Measurements from ENCODE around the gene MPI.

DNA sequence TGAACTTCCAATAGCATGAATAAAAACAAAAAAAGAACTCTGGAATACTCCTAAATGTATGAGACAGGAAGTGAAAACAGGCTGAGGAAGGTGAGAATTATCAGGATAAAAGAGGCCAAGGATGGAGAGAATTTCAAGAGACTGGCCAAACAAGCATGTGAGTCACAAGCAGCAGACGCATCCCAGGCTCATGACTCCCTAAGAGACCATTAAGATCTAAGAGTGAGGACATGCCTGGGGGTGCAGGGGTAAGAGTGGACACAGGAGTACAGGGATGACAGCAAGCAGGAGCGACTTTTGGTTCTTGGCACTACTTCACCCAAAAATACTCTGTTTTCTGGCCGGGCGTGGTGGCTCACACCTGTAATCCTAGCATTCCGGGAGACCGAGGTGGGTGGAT lies 23.8 kb upstream of the MPI start:
- TF ChIP-seq JUND (IDR thresholded peaks at IDR 0.05) (no peak), GABPA (IDR thresholded peaks at IDR 0.05; ENCODE audit: low read depth) (no peak), TCF12 (IDR thresholded peaks at IDR 0.05) (no peak), POLR2AphosphoS5 (IDR thresholded peaks at IDR 0.05; ENCODE audit: low read depth, low read length) (no peak), YY1 (IDR thresholded peaks at IDR 0.05; ENCODE audit: low read depth) (no peak), NRF1 (IDR thresholded peaks at IDR 0.05; ENCODE audit: low read depth, low read length) (no peak), TEAD4 (IDR thresholded peaks at IDR 0.05; ENCODE audit: borderline replicate concordance, insufficient read depth) (no peak), RAD21 (IDR thresholded peaks at IDR 0.05; ENCODE audit: low read length) (no peak)
- TF ChIP-seq, protein P1, sequence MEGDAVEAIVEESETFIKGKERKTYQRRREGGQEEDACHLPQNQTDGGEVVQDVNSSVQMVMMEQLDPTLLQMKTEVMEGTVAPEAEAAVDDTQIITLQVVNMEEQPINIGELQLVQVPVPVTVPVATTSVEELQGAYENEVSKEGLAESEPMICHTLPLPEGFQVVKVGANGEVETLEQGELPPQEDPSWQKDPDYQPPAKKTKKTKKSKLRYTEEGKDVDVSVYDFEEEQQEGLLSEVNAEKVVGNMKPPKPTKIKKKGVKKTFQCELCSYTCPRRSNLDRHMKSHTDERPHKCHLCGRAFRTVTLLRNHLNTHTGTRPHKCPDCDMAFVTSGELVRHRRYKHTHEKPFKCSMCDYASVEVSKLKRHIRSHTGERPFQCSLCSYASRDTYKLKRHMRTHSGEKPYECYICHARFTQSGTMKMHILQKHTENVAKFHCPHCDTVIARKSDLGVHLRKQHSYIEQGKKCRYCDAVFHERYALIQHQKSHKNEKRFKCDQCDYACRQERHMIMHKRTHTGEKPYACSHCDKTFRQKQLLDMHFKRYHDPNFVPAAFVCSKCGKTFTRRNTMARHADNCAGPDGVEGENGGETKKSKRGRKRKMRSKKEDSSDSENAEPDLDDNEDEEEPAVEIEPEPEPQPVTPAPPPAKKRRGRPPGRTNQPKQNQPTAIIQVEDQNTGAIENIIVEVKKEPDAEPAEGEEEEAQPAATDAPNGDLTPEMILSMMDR (IDR thresholded peaks at IDR 0.05), result no peak

All from SK-N-SH (cell line).